Heart right ventricle (tissue), 16 donors: ENCODE data around the gene TIMP2. TPM values are rescaled to one million over a fixed set of nuclear protein-coding genes. Genes with fewer than 3 reads are reported as not detected.

Experiments used
- ATAC-seq, 8 donors: fragments of 200-7000 bp; cut with Tn5 transposase; one replicate each; pipeline ENCODE4 v1.9.1; 2020; ENCODE audit warnings: mild to moderate bottlenecking in 8 of 8, moderate library complexity in 8 of 8, moderate number of reproducible peaks in 1 of 8
- DNase-seq, 2 donors: peaks; one replicate each; pipeline ENCODE4 v3.0.0-alpha.2; 2020
- H3K27ac ChIP-seq, 10 donors: fragments of 200-600 bp; sonication (generic) in 2 of 10; one replicate each; pipeline versions ENCODE4 v1.5.0 to v1.8.0; 2020 to 2022; ENCODE audit warnings: mild to moderate bottlenecking in 3 of 10
- H3K27me3 ChIP-seq, 7 donors: fragments of 200-600 bp; one replicate each; pipeline ENCODE4 v1.8.0; 2021 to 2022; ENCODE audit warnings: mild to moderate bottlenecking in 2 of 7
- H3K36me3 ChIP-seq, 9 donors: fragments of 200-600 bp; sonication (generic) in 1 of 9; one replicate each; pipeline versions ENCODE4 v1.5.0 to v1.8.0; 2020 to 2022; ENCODE audit warnings: mild to moderate bottlenecking in 2 of 9
- H3K4me1 ChIP-seq, 9 donors: fragments of 200-600 bp; sonication (generic) in 1 of 9; one replicate each; pipeline versions ENCODE4 v1.5.0 to v1.8.0; 2020 to 2022; ENCODE audit warnings: mild to moderate bottlenecking in 4 of 9
- H3K4me3 ChIP-seq, 10 donors: fragments of 200-600 bp; sonication (generic) in 2 of 10; one replicate each; pipeline versions ENCODE4 v1.5.0 to v1.8.0; 2020 to 2022; ENCODE audit warnings: mild to moderate bottlenecking in 7 of 10, moderate library complexity in 2 of 10
- H3K9me3 ChIP-seq, 11 donors: fragments of 200-600 bp in 10 of 11; sonication (generic) in 2 of 11; one replicate each; pipeline versions ENCODE4 v1.5.0 to v1.8.0; 2013 to 2022; ENCODE audit warnings: mild to moderate bottlenecking in 2 of 11, control low read depth in 1 of 11, moderate library complexity in 1 of 11
- CTCF ChIP-seq, 9 donors: fragments of 200-600 bp; sonication (generic) in 2 of 9; IDR thresholded peaks; one replicate each; pipeline versions ENCODE4 v1.5.0 to v1.8.0; 2021 to 2022; ENCODE audit warnings: antibody characterized with exemption in 9 of 9, mild to moderate bottlenecking in 5 of 9, moderate library complexity in 1 of 9
- WGBS, 2 donors: extraction: QIAGEN DNeasy Blood & Tissue Kit; methylation state at CpG; one replicate each; pipeline ENCODE4 v1.1.7; 2013; ENCODE audit warnings: inconsistent platforms in 1 of 2; 5-methylcytosine and 5-hydroxymethylcytosine counted together
- intact Hi-C, 10 donors: fragments of 100-400 bp; cut with DNase I; formaldehyde crosslinking; loops; one replicate each; pipeline versions ENCODE4 v1.11.1 to v1.14.2; 2022
- polyA plus RNA-seq, 2 donors: library from polyadenylated mRNA; stranded (reverse); fragments of 200-250 nt; gene quantifications; one replicate each; pipeline ENCODE4 v1.2.3, GENCODE V29; 2013
- total RNA-seq, 10 donors: library from RNA; stranded (reverse); fragmentation: NEBNext Ultra II Directional in 3 of 10; extraction: Animal tissue kit (Norgen Biotek cat#: 25700) in 3 of 10; gene quantifications; one replicate each; pipeline versions ENCODE4 v1.2.1 to v1.2.4, GENCODE V29; 2021 to 2023
- donor health status: Arrhythmogenic right ventricular cardiomyopathy.
- donor health status: ischemic (EF 13 %, LVEDD 7.1; RV severe dilation, severe dysfunction).
- donor health status: healthy with polysubstance abuse.
- donor health status: DM: no; HTN: yes; CAD: no.
- donor health status: DM: no; HTN: no; CAD: no.
- donor health status: ischemic (EF 25% LVEDD 6.9; RV normal size, moderate dysfunction).
- donor health status: ischemic (EF 25% LVEDD 5.7; RV mildly dilated, moderate dysfunction).
- donor health status: healthy.
- donor health status: DM: yes; HTN: yes; CAD: no.
- donor health status: Ischemic cardiomyopathy.
- donor health status: ischemic (EF 35%, LVEDD 5.7; RV mildly dilated, moderate dysfunction).
- donor health status: nonischemic (EF 11% LVEDD 7.7; RV severe dilation, severe dysfunction).
- donor health status: DM: yes; HTN: yes; CAD: no.
- donor health status: PGD.
- donor health status: ischemic (EF 29% LVEDD 5.4; RV normal size, mild dysfunction).
- donor health status: nonischemic (EF 23%, LVEDD 6.1; RV moderate dilation, normal function).

Gene TIMP2
- total and polyA plus RNA-seq, 12 donors = 32.4 to 118 (median 96.7) TPM

GRCh38 chr17:78828470-78829185 lies 96.6 kb downstream of the TIMP2 start:
- WGBS, 2 donors = 92 to 95% methylated on average over 14 of the region's 14 CpGs
- Histone ChIP-seq H3K36me3 (peaks cover 0 to 100% (median 77%) of the 10 kb centered on the region in 9 donors), H3K4me1 (peaks cover 0 to 26% (median 0%) of the 10 kb centered on the region in 9 donors), H3K27ac (no peak overlapping the region), H3K27me3 (no peaks in the 10 kb centered on the region), H3K9me3 (no peaks in the 10 kb centered on the region), H3K4me3 (no peak overlapping the region)
- ATAC-seq = no peak
- DNase-seq = no peak
- intact Hi-C loops = no loop called here
- peak in 1 of 9 donors; percentile 33 for TF ChIP-seq CTCF (IDR thresholded peaks at IDR 0.05)

GRCh38 chr17:78826836-78827509 lies 98.2 kb downstream of the TIMP2 start:
- Histone ChIP-seq H3K4me1 (peaks cover 0 to 26% (median 0%) of the 10 kb centered on the region in 9 donors), H3K27me3 (no peaks in the 10 kb centered on the region), H3K4me3 (no peak overlapping the region), H3K9me3 (no peaks in the 10 kb centered on the region), H3K27ac (peak overlapping the region in 2 of 10 donors; percentile 44 to 81), H3K36me3 (peaks cover 0 to 100% (median 79%) of the 10 kb centered on the region in 9 donors)
- DNase-seq (peak in 1 of 2 donors; percentile 27), ATAC-seq (peak in 4 of 8 donors; percentile 22 to 47 (median 32))
- WGBS, 2 donors = 88 to 91% methylated on average over 21 of the region's 21 CpGs
- no peak for TF ChIP-seq CTCF (IDR thresholded peaks at IDR 0.05)
- intact Hi-C loops = no loop called here

- intact Hi-C loops = no loop called here
- Histone ChIP-seq H3K27ac (peak overlapping the region in 2 of 10 donors; percentile 44 to 81), H3K9me3 (no peaks in the 10 kb centered on the region), H3K4me3 (no peak overlapping the region), H3K36me3 (peaks cover 0 to 100% (median 79%) of the 10 kb centered on the region in 9 donors), H3K4me1 (peaks cover 0 to 26% (median 0%) of the 10 kb centered on the region in 9 donors), H3K27me3 (no peaks in the 10 kb centered on the region)
- no peak for TF ChIP-seq CTCF (IDR thresholded peaks at IDR 0.05)
- no peak for ATAC-seq
- no peak for DNase-seq
- WGBS, 2 donors = 84 to 86% methylated on average over 5 of the region's 5 CpGs
These were observed 98.8 kb downstream of the TIMP2 start for GRCh38 chr17:78826421-78826820.

- TF ChIP-seq CTCF (IDR thresholded peaks at IDR 0.05) = no peak
- intact Hi-C loops = no loop called here
- Histone ChIP-seq H3K4me1 (peaks cover 0 to 26% (median 0%) of the 10 kb centered on the region in 9 donors), H3K4me3 (no peak overlapping the region), H3K27ac (peak overlapping the region in 1 of 10 donors; percentile 81), H3K9me3 (no peaks in the 10 kb centered on the region), H3K36me3 (peaks cover 0 to 100% (median 82%) of the 10 kb centered on the region in 9 donors), H3K27me3 (no peaks in the 10 kb centered on the region)
- no peak for ATAC-seq
- WGBS, 2 donors = 95 to 96% methylated on average over 6 of the region's 6 CpGs
- no peak for DNase-seq
These were observed 99.5 kb downstream of the TIMP2 start for GRCh38 chr17:78825696-78826095.
